ENCODE measurements around the gene TM9SF4.

DNA sequence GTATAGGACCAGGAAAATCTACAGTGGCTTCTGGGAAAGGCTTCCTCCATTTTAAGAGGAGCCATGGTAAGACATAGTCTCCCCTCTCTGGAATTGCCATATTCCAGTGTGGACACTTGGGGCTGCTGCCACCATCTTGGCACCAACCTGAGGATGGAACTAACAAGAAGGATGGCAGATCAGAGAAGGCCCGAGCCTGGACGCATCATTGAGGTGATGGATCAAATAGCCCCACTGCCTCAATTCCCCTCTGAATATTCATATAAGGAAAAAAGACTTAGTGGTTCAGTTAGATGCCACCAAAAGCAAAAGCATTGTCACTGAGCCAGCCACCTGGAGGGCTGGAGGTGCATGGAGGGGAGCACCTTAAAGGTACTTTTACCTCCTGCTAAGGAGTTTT, 72.1 kb downstream of the TM9SF4 start:
- TF ChIP-seq BACH2 (CRISPR knock-in tag; IDR thresholded peaks at IDR 0.05; ENCODE audit: borderline replicate concordance) (no peak), ZNF70 (CRISPR knock-in tag; IDR thresholded peaks at IDR 0.05) (no peak), ZNF565 (CRISPR knock-in tag; conservative IDR thresholded peaks at IDR 0.05; ENCODE audit: low read depth) (no peak), ZFP30 (CRISPR knock-in tag; IDR thresholded peaks at IDR 0.05) (no peak), CREB5 (CRISPR knock-in tag; IDR thresholded peaks at IDR 0.05; ENCODE audit: low read depth) (no peak), ZFP3 (CRISPR knock-in tag; IDR thresholded peaks at IDR 0.05) (no peak)
- TF ChIP-seq, protein P1, sequence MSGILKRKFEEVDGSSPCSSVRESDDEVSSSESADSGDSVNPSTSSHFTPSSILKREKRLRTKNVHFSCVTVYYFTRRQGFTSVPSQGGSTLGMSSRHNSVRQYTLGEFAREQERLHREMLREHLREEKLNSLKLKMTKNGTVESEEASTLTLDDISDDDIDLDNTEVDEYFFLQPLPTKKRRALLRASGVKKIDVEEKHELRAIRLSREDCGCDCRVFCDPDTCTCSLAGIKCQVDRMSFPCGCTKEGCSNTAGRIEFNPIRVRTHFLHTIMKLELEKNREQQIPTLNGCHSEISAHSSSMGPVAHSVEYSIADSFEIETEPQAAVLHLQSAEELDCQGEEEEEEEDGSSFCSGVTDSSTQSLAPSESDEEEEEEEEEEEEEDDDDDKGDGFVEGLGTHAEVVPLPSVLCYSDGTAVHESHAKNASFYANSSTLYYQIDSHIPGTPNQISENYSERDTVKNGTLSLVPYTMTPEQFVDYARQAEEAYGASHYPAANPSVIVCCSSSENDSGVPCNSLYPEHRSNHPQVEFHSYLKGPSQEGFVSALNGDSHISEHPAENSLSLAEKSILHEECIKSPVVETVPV (CRISPR knock-in tag; IDR thresholded peaks at IDR 0.05), result no peak
